ENCODE results near the gene SHKBP1.

GRCh38 chr19:40547836-40548235, 28.8 kb upstream of the SHKBP1 start:
- TF ChIP-seq EZH2 (IDR thresholded peaks at IDR 0.05; ENCODE audit: borderline replicate concordance, insufficient read depth, low read depth, low read length, poor library complexity, severe bottlenecking) (no peak), CTCF (IDR thresholded peaks at IDR 0.05) (no peak)
